Neural progenitor cell (in vitro differentiated cells): ENCODE measurements around the gene SYT15.

Source experiments
- EZH2 ChIP-seq: fragments of 200-600 bp; sonication (generic); IDR thresholded peaks from 2 replicates; pipeline ENCODE4 v1.6.1; 2017; ENCODE audit warnings: antibody characterized with exemption, mild to moderate bottlenecking, moderate library complexity
- EZH2phosphoT487 ChIP-seq: fragments of 200-600 bp; sonication (generic); IDR thresholded peaks from 2 replicates; pipeline ENCODE4 v1.6.1; 2017; ENCODE audit warnings: antibody characterized with exemption
- TF ChIP-seq, protein P1 (sequence below): fragments of 200-600 bp; sonication (generic); IDR thresholded peaks from 2 replicates; pipeline ENCODE4 v1.5.1; 2017; ENCODE audit warnings: antibody characterized with exemption, mild to moderate bottlenecking

DNA sequence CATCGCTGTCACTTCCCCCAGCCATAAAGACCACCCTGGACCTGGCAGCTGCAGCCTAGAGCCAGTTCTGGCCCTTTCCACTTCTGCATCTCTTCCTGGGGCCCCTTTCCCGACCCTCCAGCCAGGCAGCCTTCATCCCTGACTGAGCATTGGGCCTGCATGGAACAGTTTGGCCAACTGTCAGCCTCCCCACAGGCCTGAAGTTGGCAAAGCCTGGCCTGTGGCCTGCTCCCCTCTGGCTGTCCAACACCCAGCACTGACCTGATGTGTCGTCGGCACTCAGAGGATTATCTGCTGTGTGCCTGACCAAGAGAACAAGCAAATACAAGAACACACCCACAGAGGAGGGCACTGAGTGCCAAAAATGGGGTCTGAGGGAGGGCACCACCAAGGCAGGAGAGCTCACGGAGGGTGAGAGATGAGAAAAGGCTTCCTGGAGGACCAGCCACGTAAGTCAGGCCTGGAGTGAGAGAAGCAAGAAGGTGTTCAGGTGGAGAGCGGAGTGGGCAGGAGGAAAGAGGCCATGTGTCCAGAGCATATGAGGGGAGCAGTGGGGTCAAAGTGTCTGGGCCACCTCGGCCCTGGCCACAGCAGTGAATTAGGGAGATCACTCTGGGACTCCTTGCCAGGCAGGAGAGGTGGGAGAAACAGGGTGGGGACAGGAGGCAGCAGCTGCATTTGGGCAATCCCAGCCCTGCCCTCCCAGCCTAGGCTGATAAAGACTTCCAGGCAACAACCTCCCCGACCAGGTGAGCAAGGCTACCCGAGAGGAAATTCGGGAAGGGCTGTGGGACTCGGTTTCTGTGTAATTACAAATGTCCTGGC lies 27.0 kb upstream of the SYT15 start:
- TF ChIP-seq, protein P1, sequence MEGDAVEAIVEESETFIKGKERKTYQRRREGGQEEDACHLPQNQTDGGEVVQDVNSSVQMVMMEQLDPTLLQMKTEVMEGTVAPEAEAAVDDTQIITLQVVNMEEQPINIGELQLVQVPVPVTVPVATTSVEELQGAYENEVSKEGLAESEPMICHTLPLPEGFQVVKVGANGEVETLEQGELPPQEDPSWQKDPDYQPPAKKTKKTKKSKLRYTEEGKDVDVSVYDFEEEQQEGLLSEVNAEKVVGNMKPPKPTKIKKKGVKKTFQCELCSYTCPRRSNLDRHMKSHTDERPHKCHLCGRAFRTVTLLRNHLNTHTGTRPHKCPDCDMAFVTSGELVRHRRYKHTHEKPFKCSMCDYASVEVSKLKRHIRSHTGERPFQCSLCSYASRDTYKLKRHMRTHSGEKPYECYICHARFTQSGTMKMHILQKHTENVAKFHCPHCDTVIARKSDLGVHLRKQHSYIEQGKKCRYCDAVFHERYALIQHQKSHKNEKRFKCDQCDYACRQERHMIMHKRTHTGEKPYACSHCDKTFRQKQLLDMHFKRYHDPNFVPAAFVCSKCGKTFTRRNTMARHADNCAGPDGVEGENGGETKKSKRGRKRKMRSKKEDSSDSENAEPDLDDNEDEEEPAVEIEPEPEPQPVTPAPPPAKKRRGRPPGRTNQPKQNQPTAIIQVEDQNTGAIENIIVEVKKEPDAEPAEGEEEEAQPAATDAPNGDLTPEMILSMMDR: no peak
- no peak for TF ChIP-seq EZH2phosphoT487
- no peak for TF ChIP-seq EZH2
